ENCODE results near the gene ANKRD39.

DNA sequence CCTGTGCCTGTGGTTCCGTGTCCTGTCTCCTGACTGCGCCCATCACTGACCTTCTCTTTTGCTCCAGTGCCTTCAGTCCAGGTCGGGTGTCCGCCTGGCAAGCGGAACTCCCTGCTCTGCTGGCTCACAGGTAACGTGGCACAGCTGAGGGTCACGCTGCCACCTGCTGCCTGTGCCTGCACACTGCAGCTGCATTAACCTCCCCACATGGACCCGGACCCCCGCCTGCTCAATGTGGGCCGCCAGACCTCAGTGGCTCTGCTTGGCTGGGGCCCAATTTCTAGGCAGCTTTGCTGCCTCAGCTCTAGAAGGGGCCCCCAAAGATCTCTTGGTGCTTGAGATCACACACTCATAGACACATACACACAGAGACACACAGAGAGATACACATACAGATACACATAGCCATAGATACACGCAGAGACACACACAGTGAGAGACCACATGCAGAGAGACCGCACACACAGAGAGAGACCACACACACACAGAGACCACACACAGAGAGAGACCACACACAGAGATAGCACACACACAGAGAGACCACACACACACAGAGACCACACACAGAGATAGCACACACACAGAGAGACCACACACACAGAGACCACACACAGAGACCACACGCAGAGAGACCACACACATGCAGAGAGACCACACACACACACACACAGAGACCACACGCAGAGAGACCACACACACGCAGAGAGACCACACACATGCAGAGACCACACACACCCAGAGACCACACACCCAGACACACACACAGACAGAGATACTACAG, 56.6 kb downstream of the ANKRD39 start:
- no peak for TF ChIP-seq EZH2 (IDR thresholded peaks at IDR 0.05; ENCODE audit: low read depth, unreplicated experiment)
- TF ChIP-seq CTCF (conservative IDR thresholded peaks at IDR 0.05; ENCODE audit: low read depth in 2 of 2), result peak; percentile 77 to 92
- no peak for TF ChIP-seq STAT1 (IDR thresholded peaks at IDR 0.05; ENCODE audit: unreplicated experiment)
- no peak for TF ChIP-seq REST (IDR thresholded peaks at IDR 0.05; ENCODE audit: unreplicated experiment)
- TF ChIP-seq ETS1 (IDR thresholded peaks at IDR 0.05), result no peak
- no peak for TF ChIP-seq POLR2AphosphoS5 (IDR thresholded peaks at IDR 0.05; ENCODE audit: low read depth)
- no peak for TF ChIP-seq CREB1 (CRISPR knock-in tag; IDR thresholded peaks at IDR 0.05; ENCODE audit: low read depth)
- no peak for TF ChIP-seq EZH2phosphoT487 (IDR thresholded peaks at IDR 0.05; ENCODE audit: unreplicated experiment)
- no peak for TF ChIP-seq JUNB (IDR thresholded peaks at IDR 0.05; ENCODE audit: unreplicated experiment)
- no peak for TF ChIP-seq ZNF114 (CRISPR knock-in tag; IDR thresholded peaks at IDR 0.05)
- TF ChIP-seq NANOG (IDR thresholded peaks at IDR 0.05; ENCODE audit: borderline replicate concordance), result no peak
- no peak for TF ChIP-seq ZNF462 (CRISPR knock-in tag; IDR thresholded peaks at IDR 0.05)

Data from GM23338 (cell line).